CD1c-positive myeloid dendritic cell (primary cell): ENCODE data around the gene C6orf89.

ENCODE experiments used
- DNase-seq: peaks from one replicate; pipeline ENCODE4 v3.0.0-alpha.2; 2016; ENCODE audit errors: extremely low spot score

The C6orf89 gene

GRCh38 chr6:36852481-36853147 is 33.1 kb upstream of the C6orf89 start:
- DNase-seq: peak; percentile 24

- peak; percentile 94 for DNase-seq
Observed at GRCh38 chr6:36853325-36853724, 32.4 kb upstream of the C6orf89 start.

GRCh38 chr6:36855750-36856149 is 30.0 kb upstream of the C6orf89 start:
- DNase-seq: no peak

- no peak for DNase-seq
Observed at GRCh38 chr6:36856277-36856676, 29.5 kb upstream of the C6orf89 start.

GRCh38 chr6:36857325-36857724 is 28.4 kb upstream of the C6orf89 start:
- no peak for DNase-seq

- no peak for DNase-seq
Observed at GRCh38 chr6:36858407-36858981, 27.3 kb upstream of the C6orf89 start.

- no peak for DNase-seq
Observed at GRCh38 chr6:36860126-36860525, 25.6 kb upstream of the C6orf89 start.

GRCh38 chr6:36862164-36862847 is 23.4 kb upstream of the C6orf89 start:
- no peak for DNase-seq

GRCh38 chr6:36862848-36863382 is 22.8 kb upstream of the C6orf89 start:
- DNase-seq: no peak

GRCh38 chr6:36863670-36864540 is 21.8 kb upstream of the C6orf89 start:
- DNase-seq: no peak

- no peak for DNase-seq
Observed at GRCh38 chr6:36865835-36866234, 19.9 kb upstream of the C6orf89 start.

GRCh38 chr6:36867471-36868224 is 18.1 kb upstream of the C6orf89 start:
- DNase-seq: no peak

GRCh38 chr6:36871686-36872085 is 14.1 kb upstream of the C6orf89 start:
- no peak for DNase-seq

GRCh38 chr6:36873115-36873514 is 12.6 kb upstream of the C6orf89 start:
- DNase-seq: peak; percentile 13

- peak; percentile 54 for DNase-seq
Observed at GRCh38 chr6:36873612-36874442, 11.9 kb upstream of the C6orf89 start.

- DNase-seq: peak; percentile 91
Observed at GRCh38 chr6:36874443-36875249, 11.1 kb upstream of the C6orf89 start, which contains the start of gene PPIL1. Gene PPIL1, minus strand, starts transcription at chr6:36874803. Its CDS starts 31 bp downstream, at chr6:36874772.

- DNase-seq: no peak
Observed at GRCh38 chr6:36875250-36875633, 10.5 kb upstream of the C6orf89 start.

GRCh38 chr6:36884610-36885009 is 1.1 kb upstream of the C6orf89 start:
- DNase-seq: no peak

GRCh38 chr6:36886950-36887618 is 1.3 kb downstream of the C6orf89 start:
- no peak for DNase-seq
